ENCODE results near the gene NXNL2.

Gene NXNL2

GRCh38 chr9:88534456-88535225 is at the start of gene NXNL2:
TSS of gene NXNL2 (plus strand) at chr9:88535178. CDS start at chr9:88535435, 257 bp downstream.
- DNase-seq = peak; percentile 44

- no peak for DNase-seq
Measured at GRCh38 chr9:88488166-88488565, 46.8 kb upstream of the NXNL2 start.

- DNase-seq = no peak
Measured at GRCh38 chr9:88494983-88495721, 39.8 kb upstream of the NXNL2 start.

GRCh38 chr9:88497224-88497623 is 37.8 kb upstream of the NXNL2 start:
- DNase-seq = no peak

- DNase-seq = no peak
Measured at GRCh38 chr9:88498880-88499279, 36.1 kb upstream of the NXNL2 start.

GRCh38 chr9:88501086-88501485 is 33.9 kb upstream of the NXNL2 start:
- DNase-seq = no peak

- no peak for DNase-seq
Measured at GRCh38 chr9:88502552-88503034, 32.4 kb upstream of the NXNL2 start.

- no peak for DNase-seq
Measured at GRCh38 chr9:88503081-88503844, 31.7 kb upstream of the NXNL2 start.

GRCh38 chr9:88503845-88504764 is 30.9 kb upstream of the NXNL2 start:
- DNase-seq = no peak

GRCh38 chr9:88508326-88508725 is 26.7 kb upstream of the NXNL2 start:
- no peak for DNase-seq

- no peak for DNase-seq
Measured at GRCh38 chr9:88511906-88512305, 23.1 kb upstream of the NXNL2 start.

GRCh38 chr9:88514247-88514646 is 20.7 kb upstream of the NXNL2 start:
- DNase-seq = no peak

- DNase-seq = no peak
Measured at GRCh38 chr9:88521308-88521707, 13.7 kb upstream of the NXNL2 start.

- no peak for DNase-seq
Measured at GRCh38 chr9:88522360-88522759, 12.6 kb upstream of the NXNL2 start.

GRCh38 chr9:88523056-88523455 is 11.9 kb upstream of the NXNL2 start:
- no peak for DNase-seq

- DNase-seq = no peak
Measured at GRCh38 chr9:88524911-88525310, 10.1 kb upstream of the NXNL2 start.

GRCh38 chr9:88527618-88528017 is 7.4 kb upstream of the NXNL2 start:
- no peak for DNase-seq

- no peak for DNase-seq
Measured at GRCh38 chr9:88528080-88528790, 6.7 kb upstream of the NXNL2 start.

- no peak for DNase-seq
Measured at GRCh38 chr9:88529496-88529895, 5.5 kb upstream of the NXNL2 start.

GRCh38 chr9:88530051-88530450 is 4.9 kb upstream of the NXNL2 start:
- no peak for DNase-seq

GRCh38 chr9:88531920-88532698 is 2.9 kb upstream of the NXNL2 start:
- no peak for DNase-seq

Measured in GOT3 (cell line).